NCI-H2227 (cell line): ENCODE data around the gene TGFBR1.
"Not testable (repeated sequence)": the region's sequence is repeated elsewhere in the genome, so short reads cannot be mapped to it uniquely, and the experiment has no call there.

Experiments
- DNase-seq: peaks from one replicate; lab custom pipeline; 2025; ENCODE audit not compliant: unreplicated experiment; lab: John Stamatoyannopoulos, UW

Gene TGFBR1

DNA sequence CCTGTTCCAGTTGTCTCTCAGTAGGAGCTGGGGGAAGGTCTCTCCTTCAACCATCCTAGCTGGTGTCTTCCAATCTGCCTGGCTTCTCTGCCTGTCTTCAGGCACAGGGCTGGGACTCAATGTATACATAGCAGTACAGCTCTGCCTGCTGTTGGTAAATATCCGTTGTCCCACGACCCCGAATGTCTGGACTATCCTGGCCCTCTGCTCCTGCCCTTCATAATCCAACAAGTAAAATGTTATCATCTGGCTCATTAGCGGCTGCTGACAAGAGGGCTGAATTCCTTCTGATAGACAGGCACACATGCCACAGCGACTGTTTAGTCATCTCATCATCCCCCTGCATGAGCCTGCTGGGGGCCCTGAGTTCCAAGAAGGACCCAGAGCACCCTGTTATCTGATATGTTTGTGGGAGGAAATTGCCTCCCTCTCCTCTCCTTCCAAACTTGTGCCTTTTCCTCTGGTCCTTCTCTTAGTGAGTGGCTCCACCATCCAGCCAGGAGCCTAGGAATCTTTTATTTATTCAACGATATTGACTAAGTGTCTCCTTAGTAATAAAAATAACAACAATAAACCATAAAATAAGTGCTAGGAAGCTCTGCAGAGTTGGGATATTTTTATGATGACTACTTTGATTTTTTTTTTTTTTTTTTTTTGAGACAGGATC lies 29.5 kb upstream of the TGFBR1 start:
- DNase-seq: no peak

DNA sequence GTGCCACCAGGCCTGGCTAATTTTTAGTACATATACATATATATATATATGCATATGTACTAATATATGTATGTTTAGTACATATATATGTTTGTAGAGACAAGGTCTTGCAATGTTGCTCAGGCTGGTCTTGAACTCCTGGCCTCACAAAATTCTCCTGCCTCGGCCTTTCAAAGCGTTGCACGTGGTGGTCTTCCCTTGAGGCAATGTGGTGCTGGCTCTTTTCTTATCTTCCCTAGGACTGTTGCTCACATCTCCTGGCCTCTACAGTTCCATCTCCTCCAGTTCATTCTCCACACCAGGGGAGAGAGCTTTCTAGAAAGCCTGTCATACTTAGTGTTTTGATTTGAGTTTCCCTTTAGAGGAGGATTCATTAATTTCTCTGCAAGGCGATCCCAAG lies 28.9 kb upstream of the TGFBR1 start:
- no peak for DNase-seq

DNA sequence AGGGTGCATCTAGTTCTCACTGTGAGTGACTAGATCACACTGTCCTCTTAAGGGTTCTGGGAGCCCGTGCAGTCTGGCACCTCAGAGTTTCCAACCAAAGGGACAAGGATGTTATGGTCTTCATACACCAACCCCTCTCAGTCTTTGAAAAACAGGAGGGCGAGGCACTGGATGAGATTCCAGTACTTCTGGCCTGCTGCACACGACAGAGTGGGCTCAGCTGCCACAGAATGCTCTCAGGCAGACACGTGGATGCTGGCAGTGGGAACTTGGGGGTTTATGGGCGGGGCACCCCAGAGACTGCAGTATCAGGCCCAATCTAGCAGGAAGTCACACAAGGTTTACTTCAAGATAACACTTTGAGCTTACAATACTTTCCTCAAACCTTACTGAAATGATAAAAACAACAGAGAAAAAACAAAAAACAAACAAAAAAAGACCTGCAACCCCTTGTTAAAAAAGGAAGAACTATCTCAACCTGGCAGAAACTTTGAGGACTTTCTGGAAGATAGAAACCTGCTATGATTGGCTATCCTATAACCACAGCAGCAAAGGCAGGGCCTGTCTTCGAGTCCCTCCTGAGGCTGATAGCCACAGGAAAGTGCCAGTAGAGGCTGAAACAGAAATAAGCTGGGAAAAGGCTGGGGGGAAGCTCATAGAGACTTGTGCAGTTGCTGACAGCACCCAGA lies 28.3 kb upstream of the TGFBR1 start:
- DNase-seq: no peak

DNA sequence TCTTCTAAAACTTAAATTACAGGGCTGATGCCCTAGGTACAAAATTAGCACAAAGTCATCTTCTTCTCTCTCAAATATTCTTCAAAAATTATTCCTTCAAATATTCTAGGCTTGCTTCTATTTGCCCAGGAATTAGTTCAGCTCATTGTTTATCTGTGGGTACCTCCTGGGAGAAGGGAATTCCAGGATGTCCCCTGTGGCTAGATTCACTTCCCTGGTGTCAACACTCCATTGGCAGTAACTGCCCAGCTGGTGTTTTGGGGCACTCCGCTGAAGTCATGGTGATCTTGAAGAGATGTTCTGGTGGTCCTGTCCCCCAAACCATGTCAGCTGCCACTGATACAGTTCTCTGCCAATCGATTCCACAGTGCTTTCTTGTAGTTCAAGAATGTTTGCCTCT lies 26.2 kb upstream of the TGFBR1 start:
- no peak for DNase-seq

DNA sequence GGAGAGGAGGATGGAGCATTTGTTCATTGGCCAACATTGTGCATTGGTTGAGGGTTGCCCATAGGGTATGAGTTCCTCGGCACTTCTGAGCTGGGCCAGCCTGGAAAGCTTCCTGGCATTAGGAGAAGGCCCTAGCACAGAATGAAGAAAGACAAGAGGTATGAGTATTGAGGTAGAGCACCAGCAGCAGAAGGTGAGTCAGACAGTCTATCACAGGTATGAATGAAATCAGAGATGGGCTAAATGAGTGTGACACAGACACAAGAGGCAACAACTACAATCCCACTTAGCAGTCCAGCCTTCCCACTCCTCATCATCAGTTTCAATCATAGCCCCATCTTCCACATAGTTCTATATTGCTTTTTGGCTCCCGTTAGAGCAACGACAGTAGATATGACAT lies 25.4 kb upstream of the TGFBR1 start:
- no peak for DNase-seq

DNA sequence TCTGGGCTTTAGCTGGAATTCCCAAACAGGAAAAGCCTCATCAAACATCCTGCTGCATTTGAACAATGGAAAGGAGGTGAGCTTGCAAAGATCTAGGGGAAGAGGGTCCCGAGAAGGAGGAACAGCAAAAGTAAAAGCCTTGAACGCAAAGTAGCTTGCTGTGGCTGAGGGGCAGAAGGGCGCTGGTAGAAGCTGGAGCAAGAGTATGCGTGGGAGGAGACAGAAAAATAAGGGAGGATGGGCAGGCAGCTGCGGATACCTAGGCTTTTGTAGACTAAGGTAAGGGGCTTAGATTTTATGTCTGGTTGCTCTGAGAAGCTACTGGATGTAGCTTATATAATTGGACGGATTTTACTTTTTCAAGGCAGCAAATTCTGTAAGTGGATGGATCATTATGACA lies 21.9 kb upstream of the TGFBR1 start:
- no peak for DNase-seq

DNA sequence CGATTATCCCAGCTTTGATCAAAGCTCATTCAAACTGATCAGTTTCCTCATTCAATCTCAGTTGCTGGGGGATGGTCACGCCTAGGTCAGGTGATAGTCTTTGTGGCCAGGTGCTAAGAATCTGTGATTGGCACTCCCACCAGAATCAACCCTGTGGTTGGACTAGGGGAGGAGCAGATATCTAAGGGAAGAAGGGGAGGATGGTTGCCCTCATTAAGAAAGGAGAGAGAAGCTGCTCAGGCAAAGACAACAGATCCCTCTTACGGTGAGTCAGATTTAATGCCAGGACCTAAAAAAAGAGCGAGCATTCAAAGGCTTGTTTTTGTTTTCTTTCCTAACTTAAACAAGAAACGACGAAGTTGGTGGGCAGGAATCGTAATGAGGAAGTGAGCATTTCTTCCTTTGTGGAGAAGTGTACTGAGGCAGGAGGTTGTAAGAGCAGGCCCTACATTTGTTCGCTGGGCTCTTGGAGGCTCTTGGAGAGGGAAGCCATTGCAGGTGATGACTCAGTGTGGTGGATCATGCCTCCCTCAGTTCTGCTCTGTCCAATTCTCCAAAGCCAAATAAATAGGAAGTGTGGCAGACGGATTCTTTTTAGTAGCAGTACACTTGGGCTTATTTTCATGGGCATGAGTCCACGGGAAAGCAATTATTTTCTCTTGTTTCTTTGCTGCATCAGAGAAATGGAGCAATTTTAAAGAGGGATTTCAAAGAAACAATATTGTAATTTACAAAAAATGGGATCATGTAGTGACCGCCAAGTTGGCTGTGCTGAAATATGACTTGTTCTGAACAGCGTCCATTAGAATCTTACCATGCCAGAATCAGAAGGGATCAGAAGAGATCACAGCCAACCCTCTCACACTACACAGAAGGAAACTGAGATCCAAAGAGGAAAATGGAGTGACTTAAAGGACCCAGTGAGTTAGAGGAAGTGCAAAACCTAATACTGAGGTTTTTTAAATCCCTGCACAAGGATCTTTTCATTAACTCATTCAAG lies 18.7 kb upstream of the TGFBR1 start:
- no peak for DNase-seq

DNA sequence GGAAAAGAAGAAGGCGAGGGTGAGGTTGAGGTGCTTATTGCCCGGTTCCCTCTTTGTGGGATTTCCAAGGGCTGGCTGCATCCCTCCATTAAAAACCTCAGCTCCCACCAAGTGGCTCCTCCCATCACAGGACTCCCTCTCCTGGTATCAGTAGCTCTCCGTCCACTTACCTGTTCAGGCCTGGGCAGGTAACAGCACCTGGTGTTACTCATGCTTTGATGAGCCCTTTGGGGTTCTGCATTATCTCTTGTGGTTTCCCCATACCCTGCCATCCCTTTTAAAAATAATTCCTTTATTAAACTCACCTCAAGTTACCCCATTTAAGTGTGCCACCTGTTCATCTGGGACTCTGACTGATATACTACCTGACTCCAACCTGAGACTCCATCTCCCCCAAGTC lies 17.5 kb upstream of the TGFBR1 start:
- no peak for DNase-seq

DNA sequence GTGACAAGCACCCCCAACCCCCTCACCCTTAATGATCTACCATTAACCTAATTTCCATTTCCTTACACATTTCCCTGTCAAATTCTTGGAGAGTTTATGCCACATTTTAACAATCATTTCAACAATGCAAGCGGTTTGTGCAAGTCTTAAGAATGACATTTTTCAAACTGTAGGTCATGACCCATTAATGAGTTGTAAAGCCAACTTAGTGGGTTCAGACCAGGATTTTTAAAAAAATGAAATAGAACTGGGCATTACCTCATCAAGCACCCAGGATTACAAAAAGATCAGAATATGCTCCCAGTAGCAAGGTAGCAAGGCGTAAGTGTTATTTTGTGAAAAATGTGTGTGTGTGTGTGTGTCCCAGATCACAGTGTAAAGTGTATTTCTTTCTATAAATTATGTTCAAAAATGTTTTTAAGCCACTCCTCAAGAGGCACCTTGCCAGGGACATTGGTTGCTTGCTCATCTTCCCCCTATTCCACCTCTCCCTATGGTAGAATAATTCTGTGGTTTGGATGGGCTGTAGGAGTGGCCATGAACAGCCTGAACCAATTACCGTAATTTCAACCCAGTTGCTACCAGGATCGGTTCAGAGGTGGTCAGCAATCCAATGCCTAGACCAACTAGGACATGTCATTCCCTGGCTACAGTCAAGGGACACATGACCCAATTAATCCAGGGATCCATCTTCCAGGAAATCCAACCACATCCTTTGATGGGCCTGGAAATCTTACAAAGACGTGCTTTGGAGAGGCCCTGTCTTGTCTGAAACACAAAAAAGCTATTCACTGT lies 14.4 kb upstream of the TGFBR1 start:
- no peak for DNase-seq

DNA sequence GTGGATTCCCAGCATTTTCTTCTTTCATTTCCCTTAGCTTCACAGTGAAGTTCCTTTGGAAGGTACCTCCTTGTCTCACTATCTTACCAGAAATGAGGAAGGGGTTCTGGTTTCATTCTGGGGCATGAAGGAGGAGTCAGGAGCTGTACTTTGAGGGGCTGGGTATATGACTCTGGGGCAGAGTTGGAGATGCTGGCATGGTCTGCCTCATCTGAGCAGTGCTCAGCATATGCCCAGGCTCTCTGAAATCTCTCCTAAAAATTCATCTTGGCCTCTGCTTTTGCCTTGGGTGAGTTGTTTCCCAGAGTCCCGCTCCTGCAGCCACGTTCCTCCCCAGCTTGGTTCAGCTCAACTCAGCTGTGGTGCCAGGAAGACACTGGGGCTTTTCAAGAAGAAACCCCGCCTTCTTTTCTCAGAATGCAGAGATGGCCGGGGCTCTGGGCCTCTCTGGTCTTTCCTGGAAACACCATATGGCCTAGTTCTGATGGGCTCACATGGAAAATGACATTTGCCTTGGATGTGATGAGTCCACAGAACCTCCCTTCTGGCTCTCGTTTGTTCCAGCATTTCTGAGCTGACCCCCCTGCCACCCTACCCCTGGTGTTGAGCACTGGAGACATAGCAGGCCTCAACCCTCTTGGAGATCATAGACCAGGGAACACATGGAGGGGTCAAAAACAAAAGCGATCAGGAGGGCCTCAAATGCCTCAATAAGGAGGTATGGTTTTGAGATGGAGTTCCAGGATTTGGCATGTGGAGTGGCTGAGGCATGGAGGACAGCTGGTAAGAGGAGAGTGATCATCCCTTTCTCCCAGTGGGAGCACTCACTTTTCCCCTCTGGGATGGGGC lies 12.0 kb upstream of the TGFBR1 start:
- DNase-seq: no peak

DNA sequence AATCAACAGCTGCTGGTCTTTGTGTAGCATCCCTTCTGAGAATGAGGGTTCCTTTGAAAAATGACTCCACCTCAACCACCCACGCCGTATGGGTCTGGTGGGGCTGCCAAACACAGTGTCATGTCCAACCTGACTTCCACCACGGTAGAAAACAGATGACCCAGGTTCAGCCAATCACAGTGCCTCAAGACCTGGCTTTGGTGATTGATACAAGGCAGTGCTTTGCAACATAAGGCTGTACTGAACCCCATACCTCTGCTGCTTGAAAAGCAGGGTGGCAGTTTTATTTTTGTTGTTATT lies 11.5 kb upstream of the TGFBR1 start:
- no peak for DNase-seq

DNA sequence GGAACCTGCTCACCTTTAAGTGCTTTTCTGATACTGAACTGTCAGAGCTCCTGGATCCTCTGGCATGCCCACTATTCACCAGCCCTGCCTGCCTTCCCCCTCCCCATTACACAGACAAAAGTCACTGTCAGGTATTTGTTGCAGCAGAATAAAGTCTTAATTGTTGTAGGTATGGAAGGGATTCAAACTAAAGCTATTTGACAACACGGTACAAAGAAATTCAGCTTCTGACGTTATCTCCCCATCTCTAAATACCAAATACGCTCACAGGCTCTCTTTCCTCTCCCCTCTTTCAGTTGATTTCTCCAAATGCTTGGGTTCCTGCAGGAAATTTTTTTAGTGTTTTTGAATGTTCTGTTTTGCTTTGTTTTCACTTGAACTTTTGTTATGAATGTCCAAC lies 9.3 kb upstream of the TGFBR1 start:
- no peak for DNase-seq

DNA sequence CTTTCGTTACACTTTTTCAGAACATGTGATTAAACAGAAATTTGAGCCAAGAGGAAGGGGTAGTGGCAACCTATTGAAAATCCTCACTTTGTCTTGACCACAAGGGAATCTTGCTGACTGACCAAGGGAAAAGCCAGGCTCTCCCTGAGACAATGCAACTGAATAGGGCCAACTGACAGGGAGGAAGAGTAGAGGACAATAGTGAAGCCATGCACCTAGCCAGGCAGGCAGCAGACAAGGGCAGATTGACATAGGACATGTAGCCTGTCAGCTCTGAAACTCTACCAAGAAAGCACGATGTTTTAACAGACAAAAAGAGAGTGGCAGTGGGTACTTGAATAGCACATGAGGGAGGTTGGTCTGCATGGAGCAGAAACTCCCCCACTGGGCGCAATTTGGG lies 8.5 kb upstream of the TGFBR1 start:
- DNase-seq: no peak

DNA sequence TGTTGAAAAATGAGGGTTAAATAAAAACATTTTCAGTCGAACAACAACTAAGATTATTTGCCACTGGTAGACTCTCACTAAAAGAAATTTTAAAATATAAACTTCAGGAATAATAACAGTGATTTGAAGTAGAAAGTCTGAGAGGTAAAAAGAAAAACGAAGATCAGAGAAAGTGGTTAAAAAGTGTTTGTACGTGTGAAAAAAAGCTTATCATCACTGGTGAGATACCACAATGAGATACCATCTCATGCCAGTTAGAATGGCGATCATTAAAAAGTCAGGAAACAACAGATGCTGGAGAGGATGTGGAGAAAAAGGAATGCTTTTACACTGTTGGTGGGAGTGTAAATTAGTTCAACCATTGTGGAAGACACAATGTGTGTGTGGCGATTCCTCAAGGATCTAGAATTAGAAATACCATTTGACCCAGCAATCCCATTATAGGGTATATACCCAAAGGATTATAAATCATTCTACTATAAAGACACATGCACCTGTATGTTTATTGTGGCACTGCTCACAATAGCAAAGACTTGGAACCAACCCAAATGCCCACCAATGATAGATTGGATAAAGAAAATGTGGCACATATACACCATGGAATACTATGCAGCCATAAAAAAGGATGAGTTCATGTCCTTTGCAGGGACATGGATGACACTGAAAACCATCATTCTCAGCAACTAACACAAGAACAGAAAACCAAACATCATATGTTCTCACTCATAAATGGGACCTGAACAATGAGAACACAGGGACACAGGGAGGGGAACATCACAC lies 4.9 kb upstream of the TGFBR1 start:
- DNase-seq: not testable (repeated sequence)

DNA sequence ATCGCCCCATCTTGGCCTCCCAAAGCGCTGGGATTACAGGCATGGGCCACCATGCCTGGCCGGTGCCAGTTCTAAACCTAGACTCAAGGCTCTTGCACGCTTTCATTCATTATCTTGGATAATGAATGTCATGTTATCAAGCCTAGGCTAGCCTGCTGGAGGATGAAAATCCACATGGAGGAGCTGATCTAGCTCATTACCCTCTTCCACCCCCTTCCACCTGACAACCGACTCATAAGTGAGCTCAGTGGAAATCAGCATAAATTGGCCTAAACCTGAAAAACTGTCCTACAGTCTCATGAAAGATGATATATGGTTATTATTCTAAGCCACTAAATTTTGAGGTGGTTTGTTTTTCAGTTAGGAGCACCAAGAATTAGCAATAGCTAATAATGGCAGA lies 3.6 kb upstream of the TGFBR1 start:
- DNase-seq: no peak

DNA sequence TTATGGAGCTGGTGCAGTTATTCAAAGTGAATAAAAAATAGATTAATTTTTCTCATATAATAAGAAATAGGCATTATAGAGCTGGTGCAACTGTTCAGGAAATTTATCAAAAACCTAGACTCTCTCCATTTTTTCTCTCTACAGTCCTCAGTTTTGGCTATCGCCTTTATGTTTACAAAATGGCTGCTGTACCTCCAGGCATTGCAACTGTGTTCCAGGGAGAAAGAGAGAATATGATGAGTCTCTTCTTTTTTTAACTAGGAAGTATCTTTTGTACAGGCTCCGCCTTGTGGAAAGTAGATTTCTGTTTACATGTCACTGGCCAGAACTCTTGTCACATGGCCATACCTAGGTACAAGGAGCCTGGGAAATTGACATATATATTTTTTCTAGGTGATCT lies 3.1 kb upstream of the TGFBR1 start:
- no peak for DNase-seq

DNA sequence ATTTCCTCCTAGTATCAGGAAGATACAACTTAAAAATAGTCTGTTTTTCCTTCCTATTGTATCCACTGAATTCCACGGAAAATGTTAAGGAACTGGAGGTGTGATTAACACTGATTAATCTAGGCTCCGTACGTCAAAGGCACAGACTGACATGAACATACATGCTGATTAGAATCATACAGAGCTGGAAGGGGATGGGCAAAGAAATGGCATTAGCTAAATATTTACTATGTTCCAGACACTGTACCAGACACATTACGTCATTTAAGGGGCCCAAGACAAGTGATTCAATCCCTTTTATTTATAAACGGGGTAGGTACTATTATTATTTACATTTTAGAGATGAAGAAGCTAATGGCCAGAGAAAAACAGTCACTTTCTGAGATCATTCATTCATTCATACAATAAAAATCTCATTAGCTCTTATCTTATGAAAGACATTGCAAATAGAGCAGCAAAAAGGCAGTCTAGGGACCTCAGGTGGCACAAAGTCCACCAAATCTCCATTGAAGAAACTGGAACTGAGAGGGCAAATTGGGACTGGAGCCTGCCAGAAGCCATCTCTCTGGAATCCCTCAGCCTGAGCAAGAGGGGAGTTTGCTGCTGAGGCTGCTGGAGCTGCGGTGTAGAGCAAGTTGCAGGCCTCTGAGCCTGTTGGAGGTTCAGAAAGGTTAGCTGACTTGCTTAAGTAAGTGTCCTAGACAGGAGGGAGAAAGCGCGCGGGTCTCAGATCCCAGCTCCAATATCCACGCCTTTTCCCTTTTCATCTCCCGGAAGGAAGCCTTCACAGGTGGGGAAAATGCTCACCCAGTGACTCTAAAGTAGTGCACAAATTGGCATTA lies 1.6 kb upstream of the TGFBR1 start:
- no peak for DNase-seq

DNA sequence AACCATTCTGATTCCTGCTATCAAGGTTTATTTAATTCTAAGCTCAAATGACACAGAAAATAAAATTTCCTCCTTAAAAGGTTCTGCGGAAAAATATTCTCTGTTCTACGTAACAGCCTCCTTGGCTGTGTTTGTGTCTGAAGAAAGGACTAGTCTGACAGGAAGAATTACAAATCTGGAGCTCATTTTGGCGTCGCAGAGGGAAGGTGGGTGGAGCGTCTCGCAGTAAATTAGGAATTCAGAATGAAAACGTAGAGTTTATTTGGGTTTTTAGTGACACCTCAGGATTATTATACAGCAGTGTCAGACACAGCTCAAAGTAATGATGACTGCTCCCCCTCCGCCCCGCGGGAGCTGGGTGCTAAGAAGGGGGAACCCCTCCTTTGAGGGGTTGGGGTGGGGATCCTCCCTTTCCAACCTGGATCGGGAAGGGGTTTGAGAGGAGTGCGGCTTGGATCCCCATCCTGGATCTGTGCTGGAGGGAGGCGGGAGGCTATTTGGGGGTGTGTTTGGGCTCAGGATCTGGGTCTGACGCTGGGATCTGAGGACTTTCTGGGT lies 933 bp upstream of the TGFBR1 start:
- DNase-seq: peak; percentile 1
